ENCODE data around the gene SRF.

The SRF gene

DNA sequence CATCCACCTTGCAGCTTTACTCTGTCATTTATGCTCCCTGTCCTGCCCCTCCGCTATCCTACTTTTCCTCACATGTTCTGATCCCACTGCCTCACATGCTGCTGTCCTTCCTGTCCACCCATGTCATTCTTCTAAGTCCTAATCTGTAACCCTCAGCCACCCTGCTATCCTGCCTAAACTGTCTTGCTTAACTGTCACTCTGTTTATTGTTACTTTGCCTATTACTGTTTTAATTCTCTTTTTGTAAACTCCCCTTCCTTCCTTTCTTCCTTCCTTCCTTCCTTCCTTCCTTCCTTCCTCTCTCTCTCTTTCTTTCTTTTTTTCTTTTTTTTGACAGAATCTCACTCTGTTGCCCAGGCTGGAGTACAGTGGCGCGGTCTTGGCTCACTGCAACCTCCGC is 12.4 kb downstream of the SRF start:
- Histone ChIP-seq H3K4me2 (peak overlapping the region; percentile 76; the same call in 1 of the 2 replicates), H3K79me2 (ENCODE audit: insufficient read depth, low read depth) (peaks cover 7% of the 10 kb centered on the region; the same call in 1 of the 2 replicates), H3K36me3 (ENCODE audit: insufficient read depth) (no peaks in the 10 kb centered on the region), H3K9ac (no peak overlapping the region), H3K27ac (no peak overlapping the region), H4K20me1 (ENCODE audit: insufficient read depth) (no peaks in the 10 kb centered on the region), H3K4me3 (IDR thresholded peaks at IDR 0.05; ENCODE audit: insufficient read depth, low read depth, low read length) (no peak overlapping the region), H3K4me1 (ENCODE audit: low read depth, poor library complexity, severe bottlenecking) (peaks cover 13% of the 10 kb centered on the region), H2AFZ (ENCODE audit: low read depth) (no peak overlapping the region), H3K27me3 (ENCODE audit: insufficient read depth, low read depth) (no peaks in the 10 kb centered on the region)
- TF ChIP-seq, protein P1, sequence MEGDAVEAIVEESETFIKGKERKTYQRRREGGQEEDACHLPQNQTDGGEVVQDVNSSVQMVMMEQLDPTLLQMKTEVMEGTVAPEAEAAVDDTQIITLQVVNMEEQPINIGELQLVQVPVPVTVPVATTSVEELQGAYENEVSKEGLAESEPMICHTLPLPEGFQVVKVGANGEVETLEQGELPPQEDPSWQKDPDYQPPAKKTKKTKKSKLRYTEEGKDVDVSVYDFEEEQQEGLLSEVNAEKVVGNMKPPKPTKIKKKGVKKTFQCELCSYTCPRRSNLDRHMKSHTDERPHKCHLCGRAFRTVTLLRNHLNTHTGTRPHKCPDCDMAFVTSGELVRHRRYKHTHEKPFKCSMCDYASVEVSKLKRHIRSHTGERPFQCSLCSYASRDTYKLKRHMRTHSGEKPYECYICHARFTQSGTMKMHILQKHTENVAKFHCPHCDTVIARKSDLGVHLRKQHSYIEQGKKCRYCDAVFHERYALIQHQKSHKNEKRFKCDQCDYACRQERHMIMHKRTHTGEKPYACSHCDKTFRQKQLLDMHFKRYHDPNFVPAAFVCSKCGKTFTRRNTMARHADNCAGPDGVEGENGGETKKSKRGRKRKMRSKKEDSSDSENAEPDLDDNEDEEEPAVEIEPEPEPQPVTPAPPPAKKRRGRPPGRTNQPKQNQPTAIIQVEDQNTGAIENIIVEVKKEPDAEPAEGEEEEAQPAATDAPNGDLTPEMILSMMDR (conservative IDR thresholded peaks at IDR 0.05; ENCODE audit: low read depth, low read length): no peak

DNA sequence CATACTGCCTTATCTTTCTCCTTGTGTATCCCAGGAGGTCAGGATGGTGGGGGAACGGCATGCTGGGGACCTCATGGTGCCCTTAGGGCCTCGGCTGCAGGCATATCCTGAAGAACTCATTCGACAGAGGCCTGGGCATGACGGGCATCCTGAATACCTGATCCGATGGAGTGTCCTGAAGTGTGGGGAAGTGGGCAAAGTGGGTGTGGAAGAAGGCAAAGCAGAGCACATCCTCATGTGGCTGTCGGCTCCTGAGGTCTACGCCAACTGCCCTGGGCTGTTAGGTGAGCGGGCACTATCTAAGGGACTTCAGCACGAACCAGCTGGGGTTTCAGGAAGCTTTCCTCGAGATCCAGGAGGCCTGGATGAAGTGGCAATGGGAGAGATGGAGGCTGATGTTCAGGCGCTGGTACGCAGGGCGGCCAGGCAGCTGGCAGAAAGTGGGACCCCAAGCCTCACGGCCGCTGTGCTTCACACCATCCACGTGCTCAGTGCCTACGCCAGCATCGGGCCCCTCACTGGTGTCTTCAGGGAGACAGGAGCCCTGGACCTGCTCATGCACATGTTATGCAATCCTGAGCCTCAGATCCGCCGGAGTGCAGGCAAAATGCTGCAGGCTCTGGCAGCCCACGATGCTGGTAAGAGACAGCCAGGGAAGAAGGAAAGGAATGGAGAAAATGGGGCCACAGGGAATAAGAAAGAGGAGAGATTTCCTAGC is 13.4 kb downstream of the SRF start:
- TF ChIP-seq, protein P1 (conservative IDR thresholded peaks at IDR 0.05; ENCODE audit: low read depth, low read length): no peak
- Histone ChIP-seq H4K20me1 (ENCODE audit: insufficient read depth) (no peaks in the 10 kb centered on the region), H3K27me3 (ENCODE audit: insufficient read depth, low read depth) (no peaks in the 10 kb centered on the region), H3K4me3 (IDR thresholded peaks at IDR 0.05; ENCODE audit: insufficient read depth, low read depth, low read length) (no peak overlapping the region), H3K27ac (no peak overlapping the region), H3K4me2 (no peak overlapping the region), H2AFZ (ENCODE audit: low read depth) (no peak overlapping the region), H3K79me2 (ENCODE audit: insufficient read depth, low read depth) (peaks cover 7% of the 10 kb centered on the region; the same call in 1 of the 2 replicates), H3K4me1 (ENCODE audit: low read depth, poor library complexity, severe bottlenecking) (peaks cover 13% of the 10 kb centered on the region), H3K9ac (no peak overlapping the region), H3K36me3 (ENCODE audit: insufficient read depth) (no peaks in the 10 kb centered on the region)

DNA sequence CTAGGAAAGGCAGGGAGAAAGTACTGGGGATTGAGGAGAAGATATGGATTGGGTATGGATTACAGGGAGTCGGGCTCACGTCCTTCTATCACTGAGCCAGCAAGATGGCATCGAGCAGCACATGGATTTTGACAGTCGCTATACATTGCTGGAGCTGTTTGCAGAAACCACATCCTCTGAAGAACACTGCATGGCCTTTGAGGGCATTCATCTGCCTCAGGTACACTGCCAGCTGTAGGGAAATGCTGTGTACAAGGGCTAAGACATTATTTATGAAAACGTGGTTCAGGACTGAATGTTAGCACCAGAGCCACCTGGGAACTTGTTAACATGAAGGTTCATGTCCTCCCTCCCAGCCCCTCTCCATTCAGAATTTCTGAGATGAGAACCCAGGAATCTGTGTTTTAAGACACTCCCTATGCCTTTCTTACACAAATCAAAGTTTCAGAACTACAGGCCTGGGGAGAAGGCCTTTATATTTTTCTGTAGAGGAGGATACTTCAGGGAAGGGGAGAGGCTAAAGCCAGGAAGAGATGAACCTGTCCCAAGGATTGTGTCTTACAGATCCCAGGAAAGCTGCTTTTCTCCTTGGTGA is 14.4 kb downstream of the SRF start:
- H3K4me1 ChIP-seq (ENCODE audit: low read depth, poor library complexity, severe bottlenecking): peaks cover 13% of the 10 kb centered on the region
- H3K4me3 ChIP-seq (IDR thresholded peaks at IDR 0.05; ENCODE audit: insufficient read depth, low read depth, low read length): no peak overlapping the region
- H2AFZ ChIP-seq (ENCODE audit: low read depth): no peak overlapping the region
- TF ChIP-seq, protein P1 (conservative IDR thresholded peaks at IDR 0.05; ENCODE audit: low read depth, low read length): no peak
- H3K27me3 ChIP-seq (ENCODE audit: insufficient read depth, low read depth): no peaks in the 10 kb centered on the region
- no peak overlapping the region for H3K4me2 ChIP-seq
- H3K9ac ChIP-seq: no peak overlapping the region
- H4K20me1 ChIP-seq (ENCODE audit: insufficient read depth): no peaks in the 10 kb centered on the region
- no peak overlapping the region for H3K27ac ChIP-seq
- no peaks in the 10 kb centered on the region for H3K36me3 ChIP-seq (ENCODE audit: insufficient read depth)
- H3K79me2 ChIP-seq (ENCODE audit: insufficient read depth, low read depth): peaks cover 7% of the 10 kb centered on the region; the same call in 1 of the 2 replicates

DNA sequence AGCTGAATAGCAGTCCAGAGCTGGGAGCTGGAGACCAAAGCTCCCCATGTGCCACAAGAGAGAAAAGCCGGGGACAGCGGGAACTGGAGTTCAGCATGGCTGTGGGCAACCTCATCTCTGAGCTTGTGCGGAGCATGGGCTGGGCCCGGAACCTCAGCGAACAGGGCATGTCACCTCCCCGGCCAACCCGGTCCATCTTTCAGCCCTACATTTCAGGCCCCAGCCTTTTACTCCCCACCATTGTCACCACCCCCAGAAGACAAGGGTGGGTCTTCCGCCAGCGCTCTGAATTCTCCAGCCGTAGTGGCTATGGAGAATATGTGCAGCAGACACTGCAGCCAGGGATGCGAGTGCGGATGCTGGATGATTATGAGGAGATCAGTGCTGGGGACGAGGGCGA is 14.9 kb downstream of the SRF start:
- Histone ChIP-seq H3K36me3 (ENCODE audit: insufficient read depth) (no peaks in the 10 kb centered on the region), H3K27me3 (ENCODE audit: insufficient read depth, low read depth) (no peaks in the 10 kb centered on the region), H3K27ac (no peak overlapping the region), H3K9ac (no peak overlapping the region), H3K4me2 (no peak overlapping the region), H3K79me2 (ENCODE audit: insufficient read depth, low read depth) (peaks cover 7% of the 10 kb centered on the region; the same call in 1 of the 2 replicates), H3K4me1 (ENCODE audit: low read depth, poor library complexity, severe bottlenecking) (peaks cover 12% of the 10 kb centered on the region), H2AFZ (ENCODE audit: low read depth) (no peak overlapping the region), H3K4me3 (IDR thresholded peaks at IDR 0.05; ENCODE audit: insufficient read depth, low read depth, low read length) (no peak overlapping the region), H4K20me1 (ENCODE audit: insufficient read depth) (no peaks in the 10 kb centered on the region)
- TF ChIP-seq, protein P1 (conservative IDR thresholded peaks at IDR 0.05; ENCODE audit: low read depth, low read length): no peak
